GM18907 (cell line): ENCODE measurements around the gene SPI1.
"Not testable (repeated sequence)": the region's sequence is repeated elsewhere in the genome, so short reads cannot be mapped to it uniquely, and the experiment has no call there.

Source experiments
- ATAC-seq: cut with Tn5 transposase; IDR thresholded peaks from one replicate; pipeline ENCODE4 v1.9.1; 2021; ENCODE audit warnings: mild to moderate bottlenecking, moderate library complexity; ENCODE audit not compliant: unreplicated experiment

SPI1 gene

GRCh38 chr11:47342854-47343253 is 35.5 kb downstream of the SPI1 start:
- no peak for ATAC-seq

- no peak for ATAC-seq
Measured at GRCh38 chr11:47342036-47342803, 36.1 kb downstream of the SPI1 start.

DNA sequence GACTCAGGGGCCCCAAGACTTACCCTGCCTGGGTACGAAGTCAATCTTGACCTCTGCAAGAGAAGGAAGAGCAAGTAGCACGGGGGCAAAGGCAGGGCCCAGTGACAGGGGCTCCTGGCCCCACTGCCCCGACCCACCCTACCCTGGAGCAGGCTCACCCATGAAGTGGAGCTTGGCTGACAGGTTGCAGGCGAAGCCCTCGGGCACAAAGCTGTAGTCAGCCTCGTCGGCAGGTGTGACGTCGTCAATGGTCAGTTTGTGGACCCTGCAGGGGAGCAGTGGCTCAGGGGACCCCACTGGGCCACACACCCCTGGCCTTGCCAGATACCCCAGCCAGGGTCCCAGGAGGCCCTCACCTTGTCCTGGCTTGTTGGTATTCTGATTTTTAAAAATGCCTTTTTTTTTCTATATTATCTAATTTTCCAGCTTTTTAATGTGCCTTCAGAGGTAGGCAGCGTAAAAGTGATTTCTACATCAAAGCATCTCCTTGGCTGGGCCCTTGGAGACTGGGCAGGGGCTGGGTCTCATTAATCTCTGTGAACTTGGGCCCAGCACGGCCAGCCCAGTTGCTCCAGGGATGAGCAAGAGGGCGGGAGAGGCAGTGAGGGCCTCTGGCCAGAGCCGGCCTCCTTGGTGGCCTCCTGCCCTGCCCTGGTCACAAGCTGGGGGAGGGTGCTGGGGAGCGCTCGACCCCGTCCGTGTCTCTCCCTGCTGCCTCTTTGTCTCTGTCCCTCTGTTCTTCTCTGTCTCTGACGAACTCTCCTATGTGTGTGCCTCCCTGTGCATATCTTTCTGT is 37.2 kb downstream of the SPI1 start:
- no peak for ATAC-seq

DNA sequence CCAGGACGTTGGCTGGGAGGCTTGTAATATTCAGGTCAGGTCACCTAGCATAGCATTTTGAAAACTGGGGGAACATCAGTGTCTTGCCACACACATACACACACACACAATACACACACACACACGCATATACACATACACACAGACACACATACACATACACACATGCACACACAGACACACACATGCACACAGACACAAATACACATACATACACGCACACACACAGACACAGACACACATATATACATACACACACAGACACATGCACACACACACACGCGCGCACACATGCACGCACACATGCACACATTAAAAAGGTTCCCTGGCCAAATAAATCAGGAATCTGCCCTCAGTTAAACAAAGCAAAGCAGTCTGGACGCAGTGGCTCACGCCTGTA is 38.3 kb downstream of the SPI1 start:
- no peak for ATAC-seq

GRCh38 chr11:47338396-47339241 is 39.7 kb downstream of the SPI1 start:
- no peak for ATAC-seq

- ATAC-seq, result no peak
Measured at GRCh38 chr11:47337229-47337924, 41.0 kb downstream of the SPI1 start.

GRCh38 chr11:47336595-47336994 is 41.8 kb downstream of the SPI1 start:
- ATAC-seq, result no peak

DNA sequence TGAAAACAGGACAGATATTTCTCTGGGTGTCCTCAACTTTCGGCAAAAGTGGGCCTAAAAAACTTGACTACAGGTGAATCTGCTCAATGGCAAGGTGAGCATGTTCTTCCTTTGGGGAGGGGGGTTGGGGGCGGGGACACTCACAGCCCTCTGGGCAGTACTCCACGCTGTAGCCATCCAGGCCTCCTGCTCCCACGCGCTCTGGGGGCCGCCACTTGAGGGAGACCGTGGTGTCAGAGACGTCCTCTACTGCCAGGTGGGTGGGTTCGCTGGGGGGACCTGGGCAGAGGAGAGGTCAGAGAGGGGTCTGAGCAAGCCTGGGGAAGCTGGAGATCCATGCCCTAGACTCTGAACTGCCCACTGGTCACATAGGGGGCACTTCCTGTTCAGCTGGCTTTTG is 42.6 kb downstream of the SPI1 start:
- ATAC-seq, result no peak

DNA sequence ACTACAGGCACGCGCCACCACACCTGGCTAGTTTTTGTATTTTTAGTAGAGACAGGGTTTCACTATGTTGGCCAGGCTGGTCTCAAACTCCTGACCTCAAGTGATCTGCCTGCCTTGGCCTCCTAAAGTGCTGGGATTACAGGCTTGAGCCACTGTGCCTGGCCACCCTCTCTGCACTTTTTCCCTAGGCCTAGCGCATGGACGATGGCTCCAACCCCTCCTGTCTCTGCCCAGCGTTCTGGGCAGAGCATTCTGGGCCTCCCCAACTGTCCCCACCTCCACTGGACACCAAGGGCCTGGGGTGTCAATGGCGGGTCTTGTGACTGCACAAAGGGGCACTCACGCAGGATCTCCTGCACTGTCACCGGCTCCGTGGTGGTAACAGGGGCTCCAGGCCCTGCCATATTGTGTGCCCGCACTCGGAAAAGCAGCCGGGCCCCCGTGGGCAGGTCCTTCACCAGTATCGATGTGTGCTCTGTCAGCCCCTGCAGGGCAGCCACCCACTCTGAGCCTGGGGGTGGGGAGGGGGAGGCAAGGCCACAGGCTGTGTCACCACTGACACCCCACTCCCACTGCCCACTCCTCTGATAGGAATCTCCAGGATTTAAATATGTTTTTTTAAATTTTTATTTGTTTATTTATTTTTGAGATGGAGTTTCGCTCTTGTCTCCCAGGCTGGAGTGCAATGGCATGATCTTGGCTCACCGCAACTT is 43.5 kb downstream of the SPI1 start:
- not testable (repeated sequence) for ATAC-seq

DNA sequence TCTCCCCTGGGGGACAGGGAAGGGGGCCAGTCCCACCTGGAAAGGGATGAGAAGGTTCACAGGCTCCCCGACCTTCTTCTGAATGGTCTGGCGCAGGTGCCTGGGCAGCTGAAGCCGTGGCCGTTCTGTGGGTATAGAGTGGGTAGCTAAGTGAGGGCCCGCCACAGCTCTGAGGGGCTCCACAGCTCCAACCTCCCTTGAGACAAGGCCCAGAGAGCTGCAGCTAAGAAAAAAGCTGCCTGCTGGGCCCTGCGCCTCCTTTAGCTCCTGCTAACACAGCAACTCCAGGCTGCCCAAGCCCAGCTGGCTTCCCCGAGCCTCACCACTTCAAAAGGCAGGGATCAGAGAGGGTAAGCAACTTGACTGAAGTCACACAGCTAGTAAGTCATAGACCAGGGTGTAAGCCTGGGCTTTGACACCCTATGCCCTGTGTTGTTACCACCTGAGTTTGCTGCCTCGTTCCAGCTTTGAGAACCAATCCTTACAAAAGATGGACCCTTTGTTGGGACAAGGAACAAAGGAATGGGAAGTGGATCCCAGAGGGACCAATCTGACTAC is 44.4 kb downstream of the SPI1 start:
- ATAC-seq, result no peak

DNA sequence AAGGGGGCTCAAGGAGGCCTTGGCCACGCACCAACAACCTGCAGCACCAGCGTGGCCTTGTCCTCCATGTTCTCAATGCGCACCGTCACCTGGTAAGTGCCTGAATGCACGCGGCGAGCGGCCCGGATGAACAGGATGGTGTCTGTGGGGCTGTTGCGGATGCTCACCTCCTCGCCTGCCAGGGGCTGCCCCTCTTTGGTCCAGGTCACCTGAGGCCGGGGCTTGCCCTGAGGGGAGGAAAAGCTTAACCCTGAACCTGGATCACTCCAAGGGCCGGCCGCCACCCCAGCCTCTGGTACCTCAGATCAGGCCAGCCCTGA is 44.9 kb downstream of the SPI1 start:
- no peak for ATAC-seq

- no peak for ATAC-seq
Measured at GRCh38 chr11:47332791-47333525, 45.4 kb downstream of the SPI1 start.

GRCh38 chr11:47332303-47332711 is 46.0 kb downstream of the SPI1 start:
- no peak for ATAC-seq

- no peak for ATAC-seq
Measured at GRCh38 chr11:47331454-47332302, 46.7 kb downstream of the SPI1 start.

GRCh38 chr11:47329987-47330931 is 48.1 kb downstream of the SPI1 start:
- no peak for ATAC-seq

GRCh38 chr11:47329431-47329986 is 48.8 kb downstream of the SPI1 start:
- no peak for ATAC-seq
